ENCODE results near the gene RBM47.

The RBM47 gene

GRCh38 chr4:40441430-40441829 is 188.2 kb downstream of the RBM47 start:
- DNase-seq (ENCODE audit: low spot score) = no peak
- Histone ChIP-seq H3K4me3 (ENCODE audit: low read length in 2 of 2) (no peak overlapping the region), H4K8ac (ENCODE audit: low read depth, low read length) (no peak overlapping the region), H2BK12ac (ENCODE audit: low read length) (no peak overlapping the region), H3K9ac (ENCODE audit: low read depth, low read length, poor library complexity) (no peak overlapping the region), H3K14ac (ENCODE audit: low read length) (no peak overlapping the region), H3K27ac (replicated peaks; ENCODE audit: low read length) (no peak overlapping the region), H2AK5ac (ENCODE audit: low read depth, low read length) (no peak overlapping the region), H3K27me3 (ENCODE audit: control insufficient read depth in 3 of 3, insufficient read depth in 3 of 3, low read depth in 1 of 3, low read length in 3 of 3) (no peaks in the 10 kb centered on the region), H2AFZ (ENCODE audit: low read length) (no peak overlapping the region), H3K79me1 (ENCODE audit: low read depth, low read length) (no peaks in the 10 kb centered on the region), H3K4me2 (ENCODE audit: insufficient read depth, low read length, poor library complexity, severe bottlenecking) (no peak overlapping the region), H4K91ac (ENCODE audit: low read depth, low read length, poor library complexity) (no peak overlapping the region), H3K23ac (ENCODE audit: low read depth, low read length, poor library complexity) (no peak overlapping the region), H3K4me1 (ENCODE audit: control insufficient read depth in 2 of 2, insufficient read depth in 1 of 2, low read depth in 1 of 2, low read length in 2 of 2) (peaks cover 0 to 1% of the 10 kb centered on the region in 2 donors), H3K36me3 (replicated peaks in 1 of 2; ENCODE audit: control insufficient read depth in 2 of 2, insufficient read depth in 2 of 2, low read length in 2 of 2) (no peaks in the 10 kb centered on the region), H3K18ac (ENCODE audit: low read length) (no peak overlapping the region), H2BK15ac (ENCODE audit: low read length) (no peak overlapping the region), H3K9me3 (replicated peaks in 1 of 2; ENCODE audit: control insufficient read depth in 2 of 2, insufficient read depth in 1 of 2, low read depth in 1 of 2, low read length in 2 of 2) (peaks cover 0 to 6% of the 10 kb centered on the region in 2 donors), H2BK5ac (ENCODE audit: low read length) (no peak overlapping the region), H2BK120ac (ENCODE audit: low read depth, low read length) (no peak overlapping the region), H3K4ac (ENCODE audit: low read length) (no peak overlapping the region)
- WGBS, 2 donors (ENCODE audit: extremely low coverage in 2 of 2, insufficient read length in 2 of 2, insufficient replicate concordance in 1 of 2) = no CpG with 5 or more reads among the region's 1 CpG

GRCh38 chr4:40439519-40439918 is 190.1 kb downstream of the RBM47 start:
- no peak overlapping the region for H3K23ac ChIP-seq (ENCODE audit: low read depth, low read length, poor library complexity)
- peaks cover 0 to 2% of the 10 kb centered on the region in 2 donors for H3K4me1 ChIP-seq (ENCODE audit: control insufficient read depth in 2 of 2, insufficient read depth in 1 of 2, low read depth in 1 of 2, low read length in 2 of 2)
- no peak overlapping the region for H4K8ac ChIP-seq (ENCODE audit: low read depth, low read length)
- no peak overlapping the region for H2AFZ ChIP-seq (ENCODE audit: low read length)
- peaks cover 0 to 6% of the 10 kb centered on the region in 2 donors for H3K9me3 ChIP-seq (replicated peaks in 1 of 2; ENCODE audit: control insufficient read depth in 2 of 2, insufficient read depth in 1 of 2, low read depth in 1 of 2, low read length in 2 of 2)
- H2AK5ac ChIP-seq (ENCODE audit: low read depth, low read length) = no peak overlapping the region
- no peak overlapping the region for H3K4ac ChIP-seq (ENCODE audit: low read length)
- no peaks in the 10 kb centered on the region for H3K79me1 ChIP-seq (ENCODE audit: low read depth, low read length)
- no peak overlapping the region for H3K14ac ChIP-seq (ENCODE audit: low read length)
- no peak overlapping the region for H4K91ac ChIP-seq (ENCODE audit: low read depth, low read length, poor library complexity)
- no peak overlapping the region for H2BK15ac ChIP-seq (ENCODE audit: low read length)
- no peak overlapping the region for H3K27ac ChIP-seq (replicated peaks; ENCODE audit: low read length)
- no peak overlapping the region for H3K4me2 ChIP-seq (ENCODE audit: insufficient read depth, low read length, poor library complexity, severe bottlenecking)
- H2BK5ac ChIP-seq (ENCODE audit: low read length) = no peak overlapping the region
- H3K9ac ChIP-seq (ENCODE audit: low read depth, low read length, poor library complexity) = no peak overlapping the region
- H3K18ac ChIP-seq (ENCODE audit: low read length) = no peak overlapping the region
- no CpG with 5 or more reads among the region's 1 CpG for WGBS, 2 donors (ENCODE audit: extremely low coverage in 2 of 2, insufficient read length in 2 of 2, insufficient replicate concordance in 1 of 2)
- no peak overlapping the region for H3K4me3 ChIP-seq (ENCODE audit: low read length in 2 of 2)
- H3K36me3 ChIP-seq (replicated peaks in 1 of 2; ENCODE audit: control insufficient read depth in 2 of 2, insufficient read depth in 2 of 2, low read length in 2 of 2) = no peaks in the 10 kb centered on the region
- H2BK12ac ChIP-seq (ENCODE audit: low read length) = no peak overlapping the region
- H3K27me3 ChIP-seq (ENCODE audit: control insufficient read depth in 3 of 3, insufficient read depth in 3 of 3, low read depth in 1 of 3, low read length in 3 of 3) = no peaks in the 10 kb centered on the region
- no peak overlapping the region for H2BK120ac ChIP-seq (ENCODE audit: low read depth, low read length)
- no peak for DNase-seq (ENCODE audit: low spot score)

- H2BK5ac ChIP-seq (ENCODE audit: low read length) = peak overlapping the region; percentile 87
- peak overlapping the region; percentile 85 for H3K23ac ChIP-seq (ENCODE audit: low read depth, low read length, poor library complexity)
- H4K91ac ChIP-seq (ENCODE audit: low read depth, low read length, poor library complexity) = peak overlapping the region; percentile 53
- no peak overlapping the region for H3K9ac ChIP-seq (ENCODE audit: low read depth, low read length, poor library complexity)
- H2BK120ac ChIP-seq (ENCODE audit: low read depth, low read length) = no peak overlapping the region
- H3K36me3 ChIP-seq (replicated peaks in 1 of 2; ENCODE audit: control insufficient read depth in 2 of 2, insufficient read depth in 2 of 2, low read length in 2 of 2) = no peaks in the 10 kb centered on the region
- peaks cover 0 to 2% of the 10 kb centered on the region in 2 donors for H3K4me1 ChIP-seq (ENCODE audit: control insufficient read depth in 2 of 2, insufficient read depth in 1 of 2, low read depth in 1 of 2, low read length in 2 of 2)
- H4K8ac ChIP-seq (ENCODE audit: low read depth, low read length) = peak overlapping the region; percentile 4
- WGBS, 2 donors (ENCODE audit: extremely low coverage in 2 of 2, insufficient read length in 2 of 2, insufficient replicate concordance in 1 of 2) = no CpG with 5 or more reads among the region's 64 CpGs
- no peak overlapping the region for H3K4me2 ChIP-seq (ENCODE audit: insufficient read depth, low read length, poor library complexity, severe bottlenecking)
- H3K79me1 ChIP-seq (ENCODE audit: low read depth, low read length) = no peaks in the 10 kb centered on the region
- peak overlapping the region; percentile 94 for H2AK5ac ChIP-seq (ENCODE audit: low read depth, low read length)
- H3K27me3 ChIP-seq (ENCODE audit: control insufficient read depth in 3 of 3, insufficient read depth in 3 of 3, low read depth in 1 of 3, low read length in 3 of 3) = no peaks in the 10 kb centered on the region
- H3K9me3 ChIP-seq (replicated peaks in 1 of 2; ENCODE audit: control insufficient read depth in 2 of 2, insufficient read depth in 1 of 2, low read depth in 1 of 2, low read length in 2 of 2) = peaks cover 0 to 6% of the 10 kb centered on the region in 2 donors
- peak overlapping the region in 1 of 2 donors; percentile 35 for H3K4me3 ChIP-seq (ENCODE audit: low read length in 2 of 2)
- H2BK12ac ChIP-seq (ENCODE audit: low read length) = peak overlapping the region; percentile 90
- peak overlapping the region; percentile 94 for H3K14ac ChIP-seq (ENCODE audit: low read length)
- H2BK15ac ChIP-seq (ENCODE audit: low read length) = peak overlapping the region; percentile 81
- DNase-seq (ENCODE audit: low spot score) = no peak
- no peak overlapping the region for H2AFZ ChIP-seq (ENCODE audit: low read length)
- H3K4ac ChIP-seq (ENCODE audit: low read length) = peak overlapping the region; percentile 66
- H3K27ac ChIP-seq (replicated peaks; ENCODE audit: low read length) = no peak overlapping the region
- peak overlapping the region; percentile 7 for H3K18ac ChIP-seq (ENCODE audit: low read length)
Measured at GRCh38 chr4:40438384-40439026, 191.2 kb downstream of the RBM47 start.

DNA sequence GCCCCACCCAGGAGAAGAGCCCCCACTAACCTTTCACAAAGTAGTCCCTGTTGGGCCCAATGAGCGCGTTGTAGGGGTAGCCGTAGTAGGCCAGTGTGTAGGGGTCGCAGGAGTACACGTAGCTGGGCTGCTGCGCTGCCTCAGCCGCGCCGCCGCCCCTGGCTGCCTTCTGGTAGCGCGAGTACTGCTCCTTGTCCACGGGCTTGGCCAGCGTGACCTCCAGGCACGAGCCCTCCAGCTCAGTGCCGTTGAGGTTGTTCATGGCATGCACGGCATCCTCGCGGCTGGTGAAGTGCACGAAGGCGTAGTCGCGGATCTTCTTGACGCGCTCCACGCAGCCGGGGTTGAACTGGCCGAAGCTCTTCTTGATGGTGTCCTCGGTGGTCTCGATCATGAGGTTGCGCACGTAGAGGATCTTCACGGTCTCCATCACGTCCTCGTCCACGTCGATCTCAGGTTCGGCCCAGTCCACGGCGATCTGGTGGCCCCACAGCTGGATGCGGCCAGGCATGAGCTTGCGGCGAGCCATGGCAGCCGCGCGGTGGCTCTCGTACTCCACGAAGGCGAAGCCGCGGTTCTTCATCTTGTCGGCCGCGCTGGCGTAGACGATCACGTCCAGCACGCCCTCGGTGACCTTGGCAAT is 191.8 kb downstream of the RBM47 start:
- H2AFZ ChIP-seq (ENCODE audit: low read length) = no peak overlapping the region
- DNase-seq (ENCODE audit: low spot score) = no peak
- no peaks in the 10 kb centered on the region for H3K79me1 ChIP-seq (ENCODE audit: low read depth, low read length)
- peak overlapping the region; percentile 90 for H2BK12ac ChIP-seq (ENCODE audit: low read length)
- H2AK5ac ChIP-seq (ENCODE audit: low read depth, low read length) = peak overlapping the region; percentile 94
- H2BK5ac ChIP-seq (ENCODE audit: low read length) = peak overlapping the region; percentile 87
- peak overlapping the region; percentile 81 for H2BK15ac ChIP-seq (ENCODE audit: low read length)
- no peak overlapping the region for H3K27ac ChIP-seq (replicated peaks; ENCODE audit: low read length)
- H3K4me3 ChIP-seq (ENCODE audit: low read length in 2 of 2) = no peak overlapping the region
- WGBS, 2 donors (ENCODE audit: extremely low coverage in 2 of 2, insufficient read length in 2 of 2, insufficient replicate concordance in 1 of 2) = no CpG with 5 or more reads among the region's 59 CpGs
- peak overlapping the region; percentile 94 for H3K14ac ChIP-seq (ENCODE audit: low read length)
- H3K23ac ChIP-seq (ENCODE audit: low read depth, low read length, poor library complexity) = peak overlapping the region; percentile 12
- peak overlapping the region; percentile 53 for H4K91ac ChIP-seq (ENCODE audit: low read depth, low read length, poor library complexity)
- H3K4ac ChIP-seq (ENCODE audit: low read length) = peak overlapping the region; percentile 66
- no peaks in the 10 kb centered on the region for H3K27me3 ChIP-seq (ENCODE audit: control insufficient read depth in 3 of 3, insufficient read depth in 3 of 3, low read depth in 1 of 3, low read length in 3 of 3)
- no peak overlapping the region for H4K8ac ChIP-seq (ENCODE audit: low read depth, low read length)
- no peak overlapping the region for H2BK120ac ChIP-seq (ENCODE audit: low read depth, low read length)
- peaks cover 0 to 6% of the 10 kb centered on the region in 2 donors for H3K9me3 ChIP-seq (replicated peaks in 1 of 2; ENCODE audit: control insufficient read depth in 2 of 2, insufficient read depth in 1 of 2, low read depth in 1 of 2, low read length in 2 of 2)
- H3K18ac ChIP-seq (ENCODE audit: low read length) = peak overlapping the region; percentile 38
- no peaks in the 10 kb centered on the region for H3K36me3 ChIP-seq (replicated peaks in 1 of 2; ENCODE audit: control insufficient read depth in 2 of 2, insufficient read depth in 2 of 2, low read length in 2 of 2)
- no peak overlapping the region for H3K9ac ChIP-seq (ENCODE audit: low read depth, low read length, poor library complexity)
- H3K4me2 ChIP-seq (ENCODE audit: insufficient read depth, low read length, poor library complexity, severe bottlenecking) = no peak overlapping the region
- H3K4me1 ChIP-seq (ENCODE audit: control insufficient read depth in 2 of 2, insufficient read depth in 1 of 2, low read depth in 1 of 2, low read length in 2 of 2) = peaks cover 0 to 2% of the 10 kb centered on the region in 2 donors

Data from neuronal stem cell (in vitro differentiated cells).